ENCODE measurements around the gene PCDHGB2.

Gene PCDHGB2

GRCh38 chr5:141355641-141356040, 4.2 kb upstream of the PCDHGB2 start:
- Histone ChIP-seq H3K27me3 (ENCODE audit: control insufficient read depth, insufficient read depth, low read length) (no peaks in the 10 kb centered on the region), H3K4me1 (ENCODE audit: control insufficient read depth, low read depth, low read length) (no peaks in the 10 kb centered on the region), H3K4me3 (ENCODE audit: low read length) (no peak overlapping the region), H3K36me3 (ENCODE audit: control insufficient read depth, low read depth, low read length) (no peaks in the 10 kb centered on the region), H3K9ac (ENCODE audit: low read length) (no peak overlapping the region), H3K27ac (ENCODE audit: low read length) (no peak overlapping the region), H3K9me3 (ENCODE audit: control insufficient read depth, low read depth, low read length) (peaks cover 26% of the 10 kb centered on the region)

DNA sequence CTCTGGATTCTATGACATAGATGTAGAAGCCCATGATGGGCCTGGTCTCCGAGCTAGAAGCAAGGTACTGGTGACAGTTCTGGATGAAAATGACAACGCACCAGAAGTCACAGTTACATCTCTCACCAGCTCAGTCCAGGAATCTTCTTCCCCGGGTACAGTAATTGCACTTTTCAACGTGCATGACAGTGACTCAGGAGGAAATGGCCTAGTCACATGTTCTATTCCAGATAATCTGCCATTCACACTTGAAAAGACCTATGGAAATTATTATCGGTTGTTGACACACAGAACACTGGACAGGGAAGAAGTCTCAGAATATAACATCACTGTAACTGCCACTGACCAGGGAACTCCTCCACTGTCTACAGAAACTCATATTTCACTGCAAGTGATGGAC, 3.7 kb upstream of the PCDHGB2 start:
- H3K36me3 ChIP-seq (ENCODE audit: control insufficient read depth, low read depth, low read length) = no peaks in the 10 kb centered on the region
- H3K9ac ChIP-seq (ENCODE audit: low read length) = no peak overlapping the region
- H3K4me1 ChIP-seq (ENCODE audit: control insufficient read depth, low read depth, low read length) = no peaks in the 10 kb centered on the region
- no peaks in the 10 kb centered on the region for H3K27me3 ChIP-seq (ENCODE audit: control insufficient read depth, insufficient read depth, low read length)
- no peak overlapping the region for H3K4me3 ChIP-seq (ENCODE audit: low read length)
- peaks cover 30% of the 10 kb centered on the region for H3K9me3 ChIP-seq (ENCODE audit: control insufficient read depth, low read depth, low read length)
- no peak overlapping the region for H3K27ac ChIP-seq (ENCODE audit: low read length)

DNA sequence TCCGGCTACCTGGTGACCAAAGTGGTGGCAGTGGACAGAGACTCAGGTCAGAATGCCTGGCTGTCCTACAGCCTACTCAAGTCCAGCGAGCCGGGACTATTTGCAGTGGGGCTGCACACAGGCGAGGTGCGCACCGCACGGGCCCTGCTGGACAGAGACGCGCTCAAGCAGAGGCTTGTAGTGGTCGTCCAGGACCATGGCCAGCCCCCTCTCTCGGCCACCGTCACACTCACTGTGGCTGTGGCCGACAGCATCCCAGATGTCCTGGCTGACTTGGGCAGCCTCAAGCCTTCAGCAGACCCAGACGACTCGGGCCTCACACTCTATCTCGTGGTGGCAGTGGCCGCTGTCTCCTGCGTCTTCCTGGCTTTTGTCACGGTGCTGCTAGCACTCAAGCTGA, 2.8 kb upstream of the PCDHGB2 start:
- no peak overlapping the region for H3K27ac ChIP-seq (ENCODE audit: low read length)
- H3K36me3 ChIP-seq (ENCODE audit: control insufficient read depth, low read depth, low read length) = no peaks in the 10 kb centered on the region
- H3K4me3 ChIP-seq (ENCODE audit: low read length) = no peak overlapping the region
- H3K4me1 ChIP-seq (ENCODE audit: control insufficient read depth, low read depth, low read length) = no peaks in the 10 kb centered on the region
- peaks cover 34% of the 10 kb centered on the region for H3K9me3 ChIP-seq (ENCODE audit: control insufficient read depth, low read depth, low read length)
- no peaks in the 10 kb centered on the region for H3K27me3 ChIP-seq (ENCODE audit: control insufficient read depth, insufficient read depth, low read length)
- no peak overlapping the region for H3K9ac ChIP-seq (ENCODE audit: low read length)

DNA sequence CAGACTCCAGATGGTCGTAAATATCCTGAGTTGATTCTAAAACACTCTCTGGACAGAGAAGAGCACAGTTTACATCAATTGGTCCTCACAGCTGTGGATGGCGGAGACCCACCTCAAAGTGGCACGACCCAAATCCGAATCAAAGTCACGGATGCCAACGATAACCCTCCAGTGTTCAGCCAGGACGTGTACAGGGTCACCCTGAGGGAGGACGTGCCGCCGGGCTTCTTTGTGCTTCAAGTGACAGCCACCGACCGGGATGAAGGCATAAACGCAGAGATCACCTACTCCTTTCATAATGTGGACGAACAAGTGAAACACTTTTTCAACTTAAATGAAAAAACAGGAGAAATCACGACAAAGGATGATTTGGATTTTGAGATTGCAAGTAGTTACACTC, 891 bp downstream of the PCDHGB2 start:
- no peaks in the 10 kb centered on the region for H3K36me3 ChIP-seq (ENCODE audit: control insufficient read depth, low read depth, low read length)
- no peaks in the 10 kb centered on the region for H3K27me3 ChIP-seq (ENCODE audit: control insufficient read depth, insufficient read depth, low read length)
- no peak overlapping the region for H3K27ac ChIP-seq (ENCODE audit: low read length)
- H3K4me3 ChIP-seq (ENCODE audit: low read length) = no peak overlapping the region
- H3K9ac ChIP-seq (ENCODE audit: low read length) = no peak overlapping the region
- H3K4me1 ChIP-seq (ENCODE audit: control insufficient read depth, low read depth, low read length) = no peaks in the 10 kb centered on the region
- peaks cover 34% of the 10 kb centered on the region for H3K9me3 ChIP-seq (ENCODE audit: control insufficient read depth, low read depth, low read length)

GRCh38 chr5:141362719-141363118, 2.9 kb downstream of the PCDHGB2 start:
- no peak overlapping the region for H3K27ac ChIP-seq (ENCODE audit: low read length)

GRCh38 chr5:141363952-141364660, 4.3 kb downstream of the PCDHGB2 start, which contains the start of gene PCDHGA5:
TSS of gene PCDHGA5 (plus strand) at chr5:141364162. CDS start at chr5:141364331, 169 bp downstream.
- no peak within 1 kb of the TSS for H3K27ac ChIP-seq (ENCODE audit: low read length)
- H3K4me3 ChIP-seq (ENCODE audit: low read length) = no peak within 1 kb of the TSS
- H3K9ac ChIP-seq (ENCODE audit: low read length) = no peak within 1 kb of the TSS
- H3K4me1 ChIP-seq (ENCODE audit: control insufficient read depth, low read depth, low read length) = no peaks in the 10 kb centered on the region
- no peaks in the 10 kb centered on the region for H3K36me3 ChIP-seq (ENCODE audit: control insufficient read depth, low read depth, low read length)
- H3K9me3 ChIP-seq (ENCODE audit: control insufficient read depth, low read depth, low read length) = peaks cover 35% of the 10 kb centered on the region
- no peaks in the 10 kb centered on the region for H3K27me3 ChIP-seq (ENCODE audit: control insufficient read depth, insufficient read depth, low read length)

More at GRCh38 chr5:141362719-141363118, 2.9 kb downstream of the PCDHGB2 start:
- H3K36me3 ChIP-seq (ENCODE audit: control insufficient read depth, low read depth, low read length) = no peaks in the 10 kb centered on the region
- no peaks in the 10 kb centered on the region for H3K4me1 ChIP-seq (ENCODE audit: control insufficient read depth, low read depth, low read length)
- no peaks in the 10 kb centered on the region for H3K27me3 ChIP-seq (ENCODE audit: control insufficient read depth, insufficient read depth, low read length)
- no peak overlapping the region for H3K9ac ChIP-seq (ENCODE audit: low read length)
- H3K9me3 ChIP-seq (ENCODE audit: control insufficient read depth, low read depth, low read length) = peaks cover 38% of the 10 kb centered on the region
- H3K4me3 ChIP-seq (ENCODE audit: low read length) = no peak overlapping the region

- Histone ChIP-seq H3K4me3 (ENCODE audit: low read length) (no peak overlapping the region), H3K4me1 (ENCODE audit: control insufficient read depth, low read depth, low read length) (no peaks in the 10 kb centered on the region), H3K27ac (ENCODE audit: low read length) (no peak overlapping the region), H3K9ac (ENCODE audit: low read length) (no peak overlapping the region), H3K27me3 (ENCODE audit: control insufficient read depth, insufficient read depth, low read length) (no peaks in the 10 kb centered on the region), H3K9me3 (ENCODE audit: control insufficient read depth, low read depth, low read length) (peaks cover 25% of the 10 kb centered on the region), H3K36me3 (ENCODE audit: control insufficient read depth, low read depth, low read length) (no peaks in the 10 kb centered on the region)
Observed at GRCh38 chr5:141366016-141366896, 6.5 kb downstream of the PCDHGB2 start.

DNA sequence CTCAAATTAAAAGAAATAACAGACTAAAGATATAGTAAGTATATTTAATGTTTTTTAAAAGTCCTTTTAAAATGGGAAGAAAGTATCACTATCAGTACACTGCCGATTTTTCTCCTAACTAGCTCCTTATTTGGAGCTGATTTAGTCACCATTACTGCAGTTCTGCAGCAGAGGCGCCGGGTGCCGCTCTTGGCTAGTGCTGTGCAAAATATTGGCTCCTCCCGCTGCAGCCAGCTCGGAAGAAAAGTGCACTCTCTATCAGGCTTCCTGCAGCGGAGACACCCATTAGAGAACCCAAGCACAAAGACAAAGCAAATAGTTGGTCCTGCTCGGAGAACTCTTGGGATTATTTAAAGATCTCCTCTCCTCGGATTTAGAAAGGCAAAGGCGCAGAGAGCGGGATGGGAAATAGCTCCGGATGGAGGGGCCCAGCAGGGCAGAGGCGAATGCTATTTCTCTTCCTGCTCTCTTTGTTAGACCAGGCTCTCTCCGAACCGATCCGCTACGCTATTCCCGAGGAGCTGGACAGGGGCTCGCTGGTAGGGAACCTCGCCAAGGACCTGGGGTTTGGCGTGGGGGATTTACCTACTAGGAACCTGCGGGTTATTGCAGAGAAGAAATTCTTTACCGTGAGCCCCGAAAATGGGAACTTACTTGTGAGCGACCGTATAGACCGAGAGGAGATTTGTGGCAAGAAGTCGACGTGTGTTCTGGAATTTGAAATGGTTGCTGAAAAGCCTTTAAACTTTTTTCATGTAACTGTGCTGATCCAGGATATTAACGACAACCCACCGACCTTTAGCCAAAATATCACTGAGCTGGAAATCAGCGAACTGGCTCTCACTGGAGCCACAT, 10.4 kb downstream of the PCDHGB2 start, which contains the start of gene PCDHGB3:
TSS of gene PCDHGB3 (plus strand) at position 249 of the 855 bp plus-strand sequence. CDS start at position 402, 153 bp downstream.
- no peaks in the 10 kb centered on the region for H3K27me3 ChIP-seq (ENCODE audit: control insufficient read depth, insufficient read depth, low read length)
- no peaks in the 10 kb centered on the region for H3K36me3 ChIP-seq (ENCODE audit: control insufficient read depth, low read depth, low read length)
- H3K27ac ChIP-seq (ENCODE audit: low read length) = no peak within 1 kb of the TSS
- no peak within 1 kb of the TSS for H3K9ac ChIP-seq (ENCODE audit: low read length)
- H3K4me3 ChIP-seq (ENCODE audit: low read length) = no peak within 1 kb of the TSS
- no peaks in the 10 kb centered on the region for H3K4me1 ChIP-seq (ENCODE audit: control insufficient read depth, low read depth, low read length)
- H3K9me3 ChIP-seq (ENCODE audit: control insufficient read depth, low read depth, low read length) = peaks cover 26% of the 10 kb centered on the region

GRCh38 chr5:141371572-141372475, 12.0 kb downstream of the PCDHGB2 start:
- no peaks in the 10 kb centered on the region for H3K36me3 ChIP-seq (ENCODE audit: control insufficient read depth, low read depth, low read length)
- no peak overlapping the region for H3K9ac ChIP-seq (ENCODE audit: low read length)
- no peak overlapping the region for H3K4me3 ChIP-seq (ENCODE audit: low read length)
- H3K4me1 ChIP-seq (ENCODE audit: control insufficient read depth, low read depth, low read length) = no peaks in the 10 kb centered on the region
- peaks cover 17% of the 10 kb centered on the region for H3K9me3 ChIP-seq (ENCODE audit: control insufficient read depth, low read depth, low read length)
- no peak overlapping the region for H3K27ac ChIP-seq (ENCODE audit: low read length)
- H3K27me3 ChIP-seq (ENCODE audit: control insufficient read depth, insufficient read depth, low read length) = no peaks in the 10 kb centered on the region

GRCh38 chr5:141373673-141374317, 14.0 kb downstream of the PCDHGB2 start, which contains the start of gene PCDHGA6:
TSS of gene PCDHGA6 (plus strand) at chr5:141373891. CDS start at chr5:141374084, 193 bp downstream.
- Histone ChIP-seq H3K27me3 (ENCODE audit: control insufficient read depth, insufficient read depth, low read length) (no peaks in the 10 kb centered on the region), H3K36me3 (ENCODE audit: control insufficient read depth, low read depth, low read length) (no peaks in the 10 kb centered on the region), H3K9me3 (ENCODE audit: control insufficient read depth, low read depth, low read length) (peaks cover 13% of the 10 kb centered on the region), H3K27ac (ENCODE audit: low read length) (no peak within 1 kb of the TSS), H3K4me3 (ENCODE audit: low read length) (no peak within 1 kb of the TSS), H3K4me1 (ENCODE audit: control insufficient read depth, low read depth, low read length) (no peaks in the 10 kb centered on the region), H3K9ac (ENCODE audit: low read length) (no peak within 1 kb of the TSS)
